SIG-M5 treated with dmso at 0.1 percent for 504 hours (cell line): ENCODE measurements around the gene SRL.
"Not testable (repeated sequence)": the region's sequence is repeated elsewhere in the genome, so short reads cannot be mapped to it uniquely, and the experiment has no call there.

Experiments
- DNase-seq: peaks from one replicate; lab custom pipeline; 2025; ENCODE audit not compliant: unreplicated experiment; lab: John Stamatoyannopoulos, UW

The SRL gene

GRCh38 chr16:4261557-4262172, 19.8 kb upstream of the SRL start:
- DNase-seq, result no peak

- no peak for DNase-seq
Observed at GRCh38 chr16:4260360-4260759, 18.5 kb upstream of the SRL start.

- DNase-seq, result no peak
Observed at GRCh38 chr16:4257646-4258556, 16.0 kb upstream of the SRL start.

- DNase-seq, result peak; percentile 96
Observed at GRCh38 chr16:4253394-4254150, 11.7 kb upstream of the SRL start.

- DNase-seq, result not testable (repeated sequence)
Observed at GRCh38 chr16:4253012-4253393, 11.1 kb upstream of the SRL start.

- no peak for DNase-seq
Observed at GRCh38 chr16:4249530-4250308, 7.8 kb upstream of the SRL start.

GRCh38 chr16:4247460-4247784, 5.5 kb upstream of the SRL start:
- DNase-seq, result no peak

- no peak for DNase-seq
Observed at GRCh38 chr16:4246777-4247459, 5.0 kb upstream of the SRL start.

- peak; percentile 63 for DNase-seq
Observed at GRCh38 chr16:4245077-4245791, 3.4 kb upstream of the SRL start.

- no peak for DNase-seq
Observed at GRCh38 chr16:4244254-4245076, 2.6 kb upstream of the SRL start.

- DNase-seq, result no peak
Observed at GRCh38 chr16:4241258-4241927, 487 bp downstream of the SRL start.

GRCh38 chr16:4240624-4241023, 1.3 kb downstream of the SRL start:
- no peak for DNase-seq

GRCh38 chr16:4239682-4240175, 2.2 kb downstream of the SRL start:
- no peak for DNase-seq

- no peak for DNase-seq
Observed at GRCh38 chr16:4239020-4239419, 2.9 kb downstream of the SRL start.

GRCh38 chr16:4233431-4233830, 8.4 kb downstream of the SRL start:
- DNase-seq, result no peak

- no peak for DNase-seq
Observed at GRCh38 chr16:4232541-4233386, 9.1 kb downstream of the SRL start.

- no peak for DNase-seq
Observed at GRCh38 chr16:4231886-4232285, 10.0 kb downstream of the SRL start.
